ENCODE measurements around the gene POLR2L.

The POLR2L gene

DNA sequence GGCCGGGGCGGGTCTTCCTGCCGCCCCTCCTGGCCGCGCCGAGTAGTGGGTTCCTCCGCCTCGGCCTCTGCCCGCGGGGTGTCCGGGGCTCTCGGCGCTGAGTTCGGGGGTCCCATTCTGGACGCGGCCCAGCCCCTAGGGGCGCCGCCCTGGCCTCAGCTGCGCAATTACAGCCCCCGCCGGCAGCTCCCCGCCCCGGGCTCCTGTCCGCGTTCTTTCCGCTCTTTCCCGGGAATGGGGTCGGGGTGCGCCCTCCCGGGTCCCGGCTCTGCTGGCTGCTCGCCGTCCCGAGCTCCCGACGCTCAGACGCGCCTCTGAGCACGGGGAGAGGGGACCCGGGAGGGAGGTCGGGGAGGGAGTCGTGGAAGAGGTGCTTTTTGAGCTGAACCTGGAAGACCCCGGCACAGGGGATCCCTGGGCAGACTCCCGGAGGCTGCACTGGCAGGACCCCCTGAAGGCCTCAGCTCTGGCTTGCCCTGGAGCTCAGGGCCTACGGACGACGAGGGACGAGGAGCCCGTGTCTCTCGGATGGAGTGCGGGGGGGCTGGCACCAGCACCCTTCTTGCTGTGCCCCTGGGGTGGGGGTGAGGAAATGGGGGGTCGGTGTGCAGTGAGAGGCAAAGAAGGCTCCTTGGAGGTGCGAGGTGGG, 881 bp upstream of the POLR2L start:
- no peak for DNase-seq (ENCODE audit: low spot score)
- TF ChIP-seq, protein P1, sequence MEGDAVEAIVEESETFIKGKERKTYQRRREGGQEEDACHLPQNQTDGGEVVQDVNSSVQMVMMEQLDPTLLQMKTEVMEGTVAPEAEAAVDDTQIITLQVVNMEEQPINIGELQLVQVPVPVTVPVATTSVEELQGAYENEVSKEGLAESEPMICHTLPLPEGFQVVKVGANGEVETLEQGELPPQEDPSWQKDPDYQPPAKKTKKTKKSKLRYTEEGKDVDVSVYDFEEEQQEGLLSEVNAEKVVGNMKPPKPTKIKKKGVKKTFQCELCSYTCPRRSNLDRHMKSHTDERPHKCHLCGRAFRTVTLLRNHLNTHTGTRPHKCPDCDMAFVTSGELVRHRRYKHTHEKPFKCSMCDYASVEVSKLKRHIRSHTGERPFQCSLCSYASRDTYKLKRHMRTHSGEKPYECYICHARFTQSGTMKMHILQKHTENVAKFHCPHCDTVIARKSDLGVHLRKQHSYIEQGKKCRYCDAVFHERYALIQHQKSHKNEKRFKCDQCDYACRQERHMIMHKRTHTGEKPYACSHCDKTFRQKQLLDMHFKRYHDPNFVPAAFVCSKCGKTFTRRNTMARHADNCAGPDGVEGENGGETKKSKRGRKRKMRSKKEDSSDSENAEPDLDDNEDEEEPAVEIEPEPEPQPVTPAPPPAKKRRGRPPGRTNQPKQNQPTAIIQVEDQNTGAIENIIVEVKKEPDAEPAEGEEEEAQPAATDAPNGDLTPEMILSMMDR (IDR thresholded peaks at IDR 0.05; ENCODE audit: extremely low read depth, missing control alignments): no peak

DNA sequence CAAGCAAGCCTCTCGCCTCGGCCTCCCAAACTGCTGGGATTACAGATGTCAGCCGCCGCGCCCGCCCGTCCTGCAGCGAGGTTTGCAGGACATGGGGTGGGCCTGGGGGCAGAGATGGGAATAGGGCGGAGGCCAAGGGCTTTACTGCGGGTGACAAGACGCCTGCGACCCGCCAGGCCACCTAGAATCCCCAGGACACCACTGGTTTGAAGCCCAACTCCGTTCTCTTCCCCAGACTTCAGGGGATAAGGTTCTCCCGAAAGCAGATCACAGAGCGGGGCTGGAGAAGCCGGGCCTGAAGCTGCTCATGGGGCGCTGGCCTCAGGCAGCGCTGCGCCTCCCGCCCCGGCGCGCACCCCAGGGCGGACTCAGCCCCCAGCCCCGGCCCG, 354 bp downstream of the POLR2L start:
- no peak for DNase-seq (ENCODE audit: low spot score)
- TF ChIP-seq, protein P1 (IDR thresholded peaks at IDR 0.05; ENCODE audit: extremely low read depth, missing control alignments): no peak

DNA sequence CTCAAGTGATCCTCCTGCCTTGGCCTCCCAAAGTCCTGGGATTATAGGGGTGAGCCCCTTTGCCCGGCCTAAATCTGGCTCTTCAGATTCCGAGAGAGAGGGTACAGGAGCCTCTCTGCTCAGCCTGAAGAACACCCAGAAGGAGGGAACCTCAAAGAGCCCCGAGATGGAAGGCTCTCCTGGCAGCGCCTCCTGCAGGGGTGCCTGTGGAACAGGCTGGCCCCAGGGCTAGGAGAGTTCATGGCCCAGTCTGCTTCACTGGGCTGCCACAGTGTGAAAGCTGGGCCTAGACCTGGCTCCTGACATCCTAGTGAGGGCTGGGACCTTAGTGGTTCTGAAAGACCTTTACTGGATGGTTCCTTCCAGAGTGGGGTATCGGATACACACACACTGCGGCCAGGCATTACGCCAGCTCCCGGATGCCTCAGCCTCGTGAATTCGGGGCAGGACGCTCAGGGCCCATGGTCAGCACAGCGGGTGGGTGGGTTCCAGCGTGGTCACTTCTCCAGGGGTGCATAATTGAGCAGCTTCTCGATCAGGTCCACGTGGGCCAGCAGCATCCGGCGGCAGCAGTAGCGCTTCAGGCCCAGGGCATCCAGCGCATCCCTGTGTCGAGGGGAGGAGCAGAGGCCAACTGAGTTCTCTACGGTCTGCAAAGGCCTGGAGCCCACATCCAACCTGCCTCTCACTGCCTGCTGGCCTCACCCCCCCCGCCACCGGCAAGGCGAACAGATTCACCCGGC, 2.3 kb downstream of the POLR2L start:
- DNase-seq (ENCODE audit: low spot score): no peak
- TF ChIP-seq, protein P1 (IDR thresholded peaks at IDR 0.05; ENCODE audit: extremely low read depth, missing control alignments): no peak

DNA sequence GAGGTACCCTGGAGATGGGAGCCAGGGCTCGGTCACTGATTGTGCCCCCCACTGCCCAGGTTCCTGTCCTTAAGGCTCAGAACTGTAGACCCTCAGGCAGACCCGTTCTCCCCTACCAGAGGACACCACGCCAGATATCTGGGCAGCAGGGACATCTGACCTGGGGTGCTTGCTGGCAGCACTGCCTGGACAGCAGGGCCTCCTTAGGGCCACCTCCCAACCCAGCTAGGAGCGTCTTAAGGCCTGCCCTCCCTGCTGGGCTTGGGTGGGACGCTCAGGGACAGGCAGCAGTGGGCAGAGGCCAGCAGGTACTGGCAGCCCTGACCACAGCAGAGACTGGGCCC, 3.1 kb downstream of the POLR2L start:
- no peak for DNase-seq (ENCODE audit: low spot score)
- TF ChIP-seq, protein P1 (IDR thresholded peaks at IDR 0.05; ENCODE audit: extremely low read depth, missing control alignments): no peak

DNA sequence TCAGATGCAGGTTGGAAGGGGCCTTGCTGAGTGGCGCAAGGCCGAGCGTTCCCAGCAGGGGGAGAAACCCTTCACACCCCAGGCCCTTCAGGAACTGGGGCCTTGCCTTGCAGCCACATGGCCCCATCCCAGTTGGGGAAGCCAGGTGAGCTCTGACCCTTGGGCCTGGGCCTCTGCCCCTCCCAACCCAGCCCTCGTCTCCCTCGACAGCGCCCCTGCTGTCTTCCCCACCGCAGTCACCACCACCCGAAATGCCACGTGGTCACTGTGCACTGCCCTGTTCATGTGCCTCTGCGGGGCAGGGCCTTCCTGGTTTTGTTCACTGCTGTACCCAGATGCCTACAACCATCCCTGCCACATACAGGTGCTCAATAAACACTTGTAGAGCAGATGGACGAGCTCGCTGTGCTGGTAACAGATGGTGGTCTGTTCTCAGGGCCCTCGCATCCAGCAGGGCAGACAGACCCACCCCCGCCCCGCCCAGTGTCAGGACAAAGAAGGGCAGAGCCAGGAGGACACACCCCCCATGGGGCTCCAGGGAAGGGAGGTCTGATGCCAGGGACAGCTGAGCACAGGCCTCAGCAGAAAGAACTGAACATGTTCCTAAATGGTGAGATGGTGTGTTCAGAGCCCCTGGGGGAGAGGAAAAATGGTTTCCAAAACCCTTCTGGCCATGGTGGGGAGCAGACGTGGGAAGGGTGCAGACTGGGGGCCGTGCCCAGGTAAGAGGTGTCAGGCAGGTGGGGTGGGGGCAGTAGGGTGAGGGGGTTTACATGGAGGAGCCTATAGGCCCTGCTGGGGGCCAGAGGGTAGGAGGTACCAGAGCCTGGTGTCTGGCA, 3.7 kb downstream of the POLR2L start:
- TF ChIP-seq, protein P1 (IDR thresholded peaks at IDR 0.05; ENCODE audit: extremely low read depth, missing control alignments): no peak
- DNase-seq (ENCODE audit: low spot score): no peak

DNA sequence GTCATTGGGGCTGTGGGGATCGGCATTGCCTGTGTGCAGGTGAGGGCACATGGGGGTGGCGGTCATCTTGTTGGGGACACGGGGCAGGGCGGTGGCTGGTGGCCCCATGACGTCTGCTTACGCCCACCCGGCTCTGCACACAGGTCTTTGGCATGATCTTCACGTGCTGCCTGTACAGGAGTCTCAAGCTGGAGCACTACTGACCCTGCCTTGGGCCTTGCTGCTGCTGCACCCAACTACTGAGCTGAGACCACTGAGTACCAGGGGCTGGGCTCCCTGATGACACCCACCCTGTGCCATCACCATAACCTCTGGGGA, 4.4 kb downstream of the POLR2L start:
- no peak for DNase-seq (ENCODE audit: low spot score)
- TF ChIP-seq, protein P1 (IDR thresholded peaks at IDR 0.05; ENCODE audit: extremely low read depth, missing control alignments): no peak
